ENCODE data around the gene FST.

DNA sequence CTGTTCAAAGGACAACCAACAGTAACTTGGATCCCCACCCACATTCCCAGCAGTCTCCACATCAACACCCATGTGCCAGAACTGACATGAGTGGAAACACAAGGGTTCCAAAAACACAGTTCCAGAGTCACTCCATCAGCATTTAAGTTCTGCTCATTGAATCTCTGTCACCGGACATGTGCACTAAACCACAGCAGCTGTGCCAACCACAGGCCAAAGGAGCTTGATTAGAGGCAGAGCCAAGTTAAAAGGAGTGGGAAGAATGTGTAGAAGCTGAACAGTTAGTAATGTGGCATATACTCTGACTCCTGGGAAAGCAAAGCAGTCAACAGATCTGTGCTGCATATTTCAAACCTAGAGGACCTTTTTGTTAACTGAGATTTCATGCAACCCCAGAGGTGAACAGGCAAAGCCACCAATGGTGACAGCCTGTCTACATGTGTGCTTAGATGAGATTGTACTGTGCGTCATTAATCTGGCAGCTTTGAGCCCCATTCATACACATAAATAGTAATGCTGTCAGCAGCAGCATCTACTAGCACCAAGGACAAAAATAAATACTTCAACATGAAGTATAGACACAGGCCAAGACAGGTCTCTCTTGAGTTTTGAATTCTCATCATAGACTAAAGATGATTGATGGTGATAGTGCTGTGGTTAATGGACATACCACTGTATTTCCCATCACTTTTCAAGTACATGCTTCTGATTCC, 16.4 kb upstream of the FST start:
- TF ChIP-seq CTCF (IDR thresholded peaks at IDR 0.05) (no peak), POLR2A (IDR thresholded peaks at IDR 0.05) (no peak), POLR2AphosphoS5 (IDR thresholded peaks at IDR 0.05) (no peak)

Measured in prostate gland (tissue), 2 donors.